ENCODE data around the gene TMEM135. TPM values are rescaled to one million over a fixed set of nuclear protein-coding genes. Genes with fewer than 3 reads are reported as not detected.

The TMEM135 gene
- total RNA-seq, 2 donors from 2014 or later: 111 to 113 TPM

DNA sequence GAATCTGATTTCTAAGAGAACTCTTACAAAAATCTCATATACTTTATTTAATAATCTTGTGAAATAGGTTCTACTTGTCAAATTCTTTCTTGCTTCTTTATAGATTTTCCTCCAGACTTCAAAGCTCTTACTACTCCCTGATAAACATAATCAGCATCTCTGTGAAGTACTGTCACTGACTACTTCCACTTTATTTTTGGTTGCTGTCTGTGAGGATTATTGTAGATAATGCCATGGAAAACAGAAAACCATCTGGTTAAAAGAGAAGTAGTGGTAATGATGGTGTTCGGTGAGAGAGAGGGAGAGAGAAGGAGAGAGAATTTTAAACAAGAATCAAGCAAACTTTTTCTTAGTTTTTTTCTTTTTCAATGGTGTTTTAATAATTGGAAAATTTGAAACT, 152.3 kb downstream of the TMEM135 start:
- 100% methylated on average over 1 of the region's 1 CpG for WGBS, 2 experiments (ENCODE audit: insufficient coverage in 1 of 2, insufficient read length in 1 of 2)
- no peaks in the 10 kb centered on the region for H3K9me3 ChIP-seq (ENCODE audit: control insufficient read depth, low read length)
- no peaks in the 10 kb centered on the region for H3K27me3 ChIP-seq (ENCODE audit: control insufficient read depth, insufficient read depth, low read length, poor library complexity, severe bottlenecking)
- no peaks in the 10 kb centered on the region for H3K9me3 Mint-ChIP-seq
- no peak for DNase-seq
- H3K4me3 ChIP-seq (ENCODE audit: low read length): no peak overlapping the region
- peaks cover 21% of the 10 kb centered on the region for H3K36me3 Mint-ChIP-seq (ENCODE audit: low read depth)
- H3K27ac ChIP-seq (ENCODE audit: low read depth, low read length): no peak overlapping the region
- no peaks in the 10 kb centered on the region for H3K36me3 ChIP-seq (ENCODE audit: control insufficient read depth, insufficient read depth, low read length)
- no peak overlapping the region for H3K4me3 Mint-ChIP-seq
- no peaks in the 10 kb centered on the region for H3K4me1 ChIP-seq (ENCODE audit: control insufficient read depth, insufficient read depth, low read length)
- no peak overlapping the region for H3K9ac ChIP-seq (ENCODE audit: extremely low read depth, low read length, poor library complexity, severe bottlenecking)
- no peak overlapping the region for H3K27ac Mint-ChIP-seq
- TF ChIP-seq, protein P1, sequence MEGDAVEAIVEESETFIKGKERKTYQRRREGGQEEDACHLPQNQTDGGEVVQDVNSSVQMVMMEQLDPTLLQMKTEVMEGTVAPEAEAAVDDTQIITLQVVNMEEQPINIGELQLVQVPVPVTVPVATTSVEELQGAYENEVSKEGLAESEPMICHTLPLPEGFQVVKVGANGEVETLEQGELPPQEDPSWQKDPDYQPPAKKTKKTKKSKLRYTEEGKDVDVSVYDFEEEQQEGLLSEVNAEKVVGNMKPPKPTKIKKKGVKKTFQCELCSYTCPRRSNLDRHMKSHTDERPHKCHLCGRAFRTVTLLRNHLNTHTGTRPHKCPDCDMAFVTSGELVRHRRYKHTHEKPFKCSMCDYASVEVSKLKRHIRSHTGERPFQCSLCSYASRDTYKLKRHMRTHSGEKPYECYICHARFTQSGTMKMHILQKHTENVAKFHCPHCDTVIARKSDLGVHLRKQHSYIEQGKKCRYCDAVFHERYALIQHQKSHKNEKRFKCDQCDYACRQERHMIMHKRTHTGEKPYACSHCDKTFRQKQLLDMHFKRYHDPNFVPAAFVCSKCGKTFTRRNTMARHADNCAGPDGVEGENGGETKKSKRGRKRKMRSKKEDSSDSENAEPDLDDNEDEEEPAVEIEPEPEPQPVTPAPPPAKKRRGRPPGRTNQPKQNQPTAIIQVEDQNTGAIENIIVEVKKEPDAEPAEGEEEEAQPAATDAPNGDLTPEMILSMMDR (conservative IDR thresholded peaks at IDR 0.05): no peak
- H3K4me1 Mint-ChIP-seq: no peaks in the 10 kb centered on the region
- H3K27me3 Mint-ChIP-seq (ENCODE audit: insufficient read depth): no peaks in the 10 kb centered on the region

DNA sequence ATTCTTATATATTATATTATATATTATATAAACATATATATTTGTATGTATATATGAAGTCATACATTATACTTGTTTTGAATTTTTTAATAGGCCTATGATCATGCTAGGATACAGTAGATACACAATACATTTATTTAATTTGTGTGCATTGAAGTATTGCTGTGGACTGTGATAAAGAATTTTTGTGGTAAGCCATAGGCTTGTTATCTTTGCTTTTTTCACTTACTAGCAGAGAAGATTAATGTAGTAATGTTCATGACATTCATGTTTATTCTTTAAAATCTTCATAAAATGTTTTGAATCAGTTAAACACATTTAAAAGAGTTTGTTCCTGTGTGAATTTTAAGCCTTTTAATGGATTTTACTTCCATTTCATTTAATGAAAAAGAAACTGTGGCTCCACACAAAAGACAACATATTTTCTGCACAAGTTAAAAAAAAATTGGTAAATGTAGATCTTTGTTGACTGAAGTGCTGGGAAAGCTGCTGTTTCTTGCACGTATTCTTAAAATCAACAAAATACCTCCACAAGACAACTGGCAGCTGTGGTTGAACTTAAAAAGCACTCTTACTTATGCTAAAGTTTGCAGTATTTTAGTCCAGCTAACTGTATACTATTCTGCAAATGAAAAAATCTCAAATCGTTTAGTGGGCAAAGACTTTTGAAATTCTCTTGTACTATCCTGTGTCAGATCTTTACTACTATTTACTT, 156.2 kb downstream of the TMEM135 start:
- Histone ChIP-seq H3K4me1 (ENCODE audit: control insufficient read depth, insufficient read depth, low read length) (no peaks in the 10 kb centered on the region), H3K36me3 (ENCODE audit: control insufficient read depth, insufficient read depth, low read length) (no peaks in the 10 kb centered on the region), H3K27ac (ENCODE audit: low read depth, low read length) (no peak overlapping the region), H3K9ac (ENCODE audit: extremely low read depth, low read length, poor library complexity, severe bottlenecking) (no peak overlapping the region), H3K9me3 (ENCODE audit: control insufficient read depth, low read length) (no peaks in the 10 kb centered on the region), H3K27me3 (ENCODE audit: control insufficient read depth, insufficient read depth, low read length, poor library complexity, severe bottlenecking) (no peaks in the 10 kb centered on the region), H3K4me3 (ENCODE audit: low read length) (no peak overlapping the region)
- no peaks in the 10 kb centered on the region for H3K27me3 Mint-ChIP-seq (ENCODE audit: insufficient read depth)
- no peak overlapping the region for H3K4me3 Mint-ChIP-seq
- WGBS, 2 experiments (ENCODE audit: insufficient coverage in 1 of 2, insufficient read length in 1 of 2): 100% methylated on average over 2 of the region's 2 CpGs; no CpG with 5 or more reads in 1 of the 2 experiments
- H3K36me3 Mint-ChIP-seq (ENCODE audit: low read depth): peaks cover 10% of the 10 kb centered on the region
- DNase-seq: no peak
- no peaks in the 10 kb centered on the region for H3K4me1 Mint-ChIP-seq
- H3K9me3 Mint-ChIP-seq: no peaks in the 10 kb centered on the region
- no peak overlapping the region for H3K27ac Mint-ChIP-seq
- TF ChIP-seq, protein P1 (conservative IDR thresholded peaks at IDR 0.05): no peak

DNA sequence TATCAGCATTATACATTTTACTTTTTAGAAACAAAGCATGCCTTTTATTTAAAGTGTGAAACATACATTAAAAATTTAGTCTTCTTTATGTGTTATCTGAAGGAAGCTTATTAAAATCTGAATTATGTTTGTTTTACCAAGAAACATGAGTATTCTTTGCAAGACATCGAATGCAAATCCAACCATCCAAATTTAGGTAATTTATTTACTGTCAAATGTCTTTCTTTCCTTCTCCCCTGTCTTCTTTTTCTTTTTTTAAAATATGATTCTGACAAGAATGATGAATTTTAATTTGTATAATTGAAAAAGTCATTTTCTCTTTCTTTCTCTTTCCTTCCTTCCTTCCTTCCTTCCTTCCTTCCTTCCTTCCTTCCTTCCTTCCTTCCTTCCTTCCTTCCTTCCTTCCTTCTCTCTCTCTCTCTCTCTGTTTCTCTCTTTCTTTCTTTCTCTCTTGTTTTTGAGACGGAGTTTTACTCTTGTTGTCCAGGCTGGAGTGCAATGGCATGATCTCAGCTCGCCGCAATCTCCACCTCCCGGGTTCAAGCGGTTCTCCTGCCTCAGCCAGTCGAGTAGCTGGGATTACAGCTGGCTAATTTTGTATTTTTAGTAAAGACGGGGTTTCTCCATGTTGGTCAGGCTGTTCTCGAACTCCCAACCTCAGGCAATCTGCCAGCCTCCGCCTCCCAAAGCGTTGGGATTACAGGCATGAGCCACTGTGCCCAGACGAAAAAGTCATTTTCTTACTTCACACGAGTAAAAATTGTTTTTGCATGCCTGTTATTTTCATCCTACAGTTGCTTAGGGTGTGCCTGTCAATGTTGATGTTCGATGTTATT, 157.5 kb downstream of the TMEM135 start:
- Mint-ChIP-seq H3K4me3 (no peak overlapping the region), H3K36me3 (ENCODE audit: low read depth) (peaks cover 9% of the 10 kb centered on the region), H3K27me3 (ENCODE audit: insufficient read depth) (no peaks in the 10 kb centered on the region), H3K4me1 (no peaks in the 10 kb centered on the region), H3K27ac (peak overlapping the region; percentile 3), H3K9me3 (no peaks in the 10 kb centered on the region)
- Histone ChIP-seq H3K27ac (ENCODE audit: low read depth, low read length) (no peak overlapping the region), H3K9ac (ENCODE audit: extremely low read depth, low read length, poor library complexity, severe bottlenecking) (no peak overlapping the region), H3K4me3 (ENCODE audit: low read length) (no peak overlapping the region), H3K9me3 (ENCODE audit: control insufficient read depth, low read length) (no peaks in the 10 kb centered on the region), H3K36me3 (ENCODE audit: control insufficient read depth, insufficient read depth, low read length) (no peaks in the 10 kb centered on the region), H3K4me1 (ENCODE audit: control insufficient read depth, insufficient read depth, low read length) (no peaks in the 10 kb centered on the region), H3K27me3 (ENCODE audit: control insufficient read depth, insufficient read depth, low read length, poor library complexity, severe bottlenecking) (no peaks in the 10 kb centered on the region)
- WGBS, 2 experiments (ENCODE audit: insufficient coverage in 1 of 2, insufficient read length in 1 of 2): 91 to 92% methylated on average over 13 of the region's 14 CpGs
- TF ChIP-seq, protein P1 (conservative IDR thresholded peaks at IDR 0.05): no peak
- DNase-seq: no peak

All from endodermal cell (in vitro differentiated cells).